DOHH2 (cell line): ENCODE data around the gene GYPB.
"Not testable (repeated sequence)": the region's sequence is repeated elsewhere in the genome, so short reads cannot be mapped to it uniquely, and the experiment has no call there.

Experiments
- H3F3A ChIP-seq: fragments of 200-600 bp; sonication (generic), shearing (Covaris generic); 2 replicates; pipeline ENCODE4 v1.6.0; 2016; ENCODE audit warnings: antibody characterized with exemption, mild to moderate bottlenecking; ENCODE audit not compliant: control insufficient read depth, insufficient read depth
- H3K27ac ChIP-seq: fragments of 200-600 bp; sonication (generic); 2 replicates; pipeline ENCODE4 v1.5.1; 2014; ENCODE audit warnings: low read depth, mild to moderate bottlenecking, low read length, moderate library complexity
- H3K27me3 ChIP-seq: fragments of 200-600 bp; sonication (generic); 2 replicates; pipeline ENCODE4 v1.6.1; 2014; ENCODE audit warnings: mild to moderate bottlenecking, low read length, mixed read lengths; ENCODE audit not compliant: control insufficient read depth
- H3K36me3 ChIP-seq: fragments of 200-600 bp; sonication (generic); 2 replicates; pipeline ENCODE4 v1.6.1; 2014; ENCODE audit warnings: mild to moderate bottlenecking, low read length, moderate library complexity, mixed read lengths; ENCODE audit not compliant: control insufficient read depth
- H3K4me1 ChIP-seq: fragments of 200-600 bp; sonication (generic); 2 replicates; pipeline ENCODE4 v1.6.1; 2014; ENCODE audit warnings: mild to moderate bottlenecking, low read length, mixed read lengths; ENCODE audit not compliant: control insufficient read depth
- H3K4me2 ChIP-seq: fragments of 200-600 bp; sonication (generic); 2 replicates; pipeline ENCODE4 v1.6.0; 2014; ENCODE audit warnings: mild to moderate bottlenecking, low read length, moderate library complexity
- H3K4me3 ChIP-seq: fragments of 200-600 bp; sonication (generic); 2 replicates; pipeline ENCODE4 v1.5.1; 2014; ENCODE audit warnings: mild to moderate bottlenecking, low read length, mixed read lengths
- H3K79me2 ChIP-seq: fragments of 200-600 bp; sonication (generic); 2 replicates; pipeline ENCODE4 v1.6.1; 2014; ENCODE audit warnings: mild to moderate bottlenecking, low read length, mixed read lengths; ENCODE audit not compliant: control insufficient read depth
- H3K9me2 ChIP-seq: fragments of 200-600 bp; sonication (generic); replicated peaks from 2 replicates; pipeline ENCODE4 v1.6.1; 2014; ENCODE audit warnings: mild to moderate bottlenecking, low read length, mixed read lengths; ENCODE audit not compliant: control insufficient read depth
- H3K9me3 ChIP-seq: fragments of 200-600 bp; sonication (generic); 2 replicates; pipeline ENCODE4 v1.6.1; 2014; ENCODE audit warnings: antibody characterized with exemption, low read length, mixed read lengths; ENCODE audit not compliant: control insufficient read depth, insufficient read depth
- H4K20me1 ChIP-seq: fragments of 200-600 bp; sonication (generic); 2 replicates; pipeline ENCODE4 v1.6.0; 2014; ENCODE audit warnings: low read depth, mild to moderate bottlenecking, antibody characterized with exemption, low read length, moderate library complexity; ENCODE audit not compliant: control insufficient read depth, insufficient read depth

The GYPB gene

GRCh38 chr4:144049495-144050424 lies 30.6 kb upstream of the GYPB start:
- not testable (repeated sequence) for H3K4me3 ChIP-seq, H3K4me1 ChIP-seq, H3K27me3 ChIP-seq, H3F3A ChIP-seq, H3K4me2 ChIP-seq, H3K27ac ChIP-seq, H3K9me3 ChIP-seq, H4K20me1 ChIP-seq, H3K36me3 ChIP-seq, H3K79me2 ChIP-seq, H3K9me2 ChIP-seq

DNA sequence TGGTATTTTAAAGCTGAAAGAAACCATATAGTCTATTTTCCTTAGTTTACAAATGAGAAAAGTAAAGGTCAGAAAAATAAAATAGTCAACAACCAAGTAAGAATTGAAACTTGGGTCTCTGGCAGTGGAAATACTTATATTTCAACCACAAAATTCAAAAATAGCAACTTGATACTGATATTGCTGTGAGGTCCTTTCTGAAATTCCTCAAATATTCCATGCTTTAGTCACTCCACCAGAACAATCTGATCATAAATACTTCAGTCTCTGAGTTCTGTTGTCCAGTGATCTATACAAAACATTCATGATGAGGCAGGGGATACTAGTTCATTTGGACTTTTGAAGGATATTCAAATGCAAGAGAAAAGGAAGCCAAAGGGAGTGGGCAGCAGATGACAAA lies 25.8 kb upstream of the GYPB start:
- H3K4me1 ChIP-seq, H3K4me3 ChIP-seq, H3K4me2 ChIP-seq, H3K36me3 ChIP-seq, H3K9me2 ChIP-seq, H4K20me1 ChIP-seq, H3K79me2 ChIP-seq, H3K9me3 ChIP-seq, H3F3A ChIP-seq, H3K27ac ChIP-seq, H3K27me3 ChIP-seq: not testable (repeated sequence)

- H3K4me2 ChIP-seq, H3F3A ChIP-seq, H3K36me3 ChIP-seq, H3K4me3 ChIP-seq, H3K4me1 ChIP-seq, H3K9me3 ChIP-seq, H3K79me2 ChIP-seq, H3K27me3 ChIP-seq, H4K20me1 ChIP-seq, H3K9me2 ChIP-seq, H3K27ac ChIP-seq: not testable (repeated sequence)
Observed at GRCh38 chr4:144032580-144032979, 13.4 kb upstream of the GYPB start.

DNA sequence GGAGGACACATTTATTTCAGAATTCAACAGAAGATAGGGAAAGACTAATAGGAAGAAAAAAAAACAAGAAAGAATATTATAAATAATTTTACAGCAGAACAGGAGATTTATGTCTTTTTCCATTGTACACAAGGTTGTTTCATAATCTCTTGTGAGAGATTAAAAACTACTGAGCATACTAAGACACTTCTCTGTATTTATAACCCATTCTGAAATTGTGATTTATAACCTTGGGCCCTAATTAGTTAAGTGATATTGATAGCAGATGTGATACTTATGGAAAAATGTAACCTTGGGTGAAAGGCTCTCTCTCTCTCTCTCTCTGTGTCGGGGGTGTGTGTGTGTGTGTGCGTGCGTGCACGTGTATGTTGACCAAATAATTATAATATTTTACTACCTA lies 12.7 kb upstream of the GYPB start:
- not testable (repeated sequence) for H3K9me2 ChIP-seq, H3F3A ChIP-seq, H3K79me2 ChIP-seq, H3K4me1 ChIP-seq, H3K4me3 ChIP-seq, H3K9me3 ChIP-seq, H3K27ac ChIP-seq, H3K27me3 ChIP-seq, H4K20me1 ChIP-seq, H3K36me3 ChIP-seq, H3K4me2 ChIP-seq

DNA sequence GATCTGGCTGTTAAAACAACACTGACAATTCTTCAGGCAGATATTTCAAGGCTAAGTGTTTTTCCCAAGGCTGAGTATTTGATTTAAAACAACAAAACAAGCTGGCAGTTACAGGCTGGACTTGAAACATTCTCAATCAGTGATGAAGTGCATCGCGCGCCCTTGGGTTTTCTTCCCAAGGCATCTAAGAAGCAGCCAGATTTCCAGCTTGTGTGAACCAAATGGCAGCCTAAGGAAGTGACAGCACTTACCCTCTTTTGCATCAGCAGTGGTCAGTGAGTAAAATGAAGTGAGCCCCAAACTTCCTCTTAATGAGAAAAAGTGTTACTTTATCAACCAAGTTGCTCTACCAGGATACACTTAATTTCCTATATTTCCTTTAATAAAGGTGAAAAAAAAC lies 12.2 kb upstream of the GYPB start:
- H4K20me1 ChIP-seq, H3K9me3 ChIP-seq, H3K27ac ChIP-seq, H3K4me1 ChIP-seq, H3K4me3 ChIP-seq, H3K79me2 ChIP-seq, H3K36me3 ChIP-seq, H3F3A ChIP-seq, H3K4me2 ChIP-seq, H3K9me2 ChIP-seq, H3K27me3 ChIP-seq: not testable (repeated sequence)

DNA sequence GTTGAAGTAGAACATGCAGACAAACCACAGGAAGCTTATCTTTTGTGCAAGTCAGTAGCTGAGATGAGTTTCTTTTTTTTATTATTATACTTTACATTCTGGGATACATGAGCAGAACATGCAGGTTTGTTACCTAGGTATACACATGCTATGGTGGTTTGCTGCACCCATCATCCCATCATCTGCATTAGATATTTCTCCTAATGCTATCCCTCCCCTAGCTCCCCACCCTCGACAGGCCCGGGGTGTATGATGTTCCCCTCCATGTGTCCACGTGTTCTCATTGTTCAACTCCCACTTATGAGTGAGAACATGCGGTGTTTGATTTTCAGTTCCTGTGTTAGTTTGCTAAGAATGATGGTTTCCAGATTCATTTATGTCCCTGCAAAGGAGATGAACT lies 11.5 kb upstream of the GYPB start:
- H3K4me2 ChIP-seq, H3K27ac ChIP-seq, H3K27me3 ChIP-seq, H3K9me2 ChIP-seq, H3K4me3 ChIP-seq, H3K36me3 ChIP-seq, H4K20me1 ChIP-seq, H3K4me1 ChIP-seq, H3F3A ChIP-seq, H3K9me3 ChIP-seq, H3K79me2 ChIP-seq: not testable (repeated sequence)

- not testable (repeated sequence) for H3K9me3 ChIP-seq, H3K9me2 ChIP-seq, H3K27ac ChIP-seq, H3K4me3 ChIP-seq, H3K36me3 ChIP-seq, H3K27me3 ChIP-seq, H4K20me1 ChIP-seq, H3K4me1 ChIP-seq, H3F3A ChIP-seq, H3K79me2 ChIP-seq, H3K4me2 ChIP-seq
Observed at GRCh38 chr4:144026682-144027081, 7.5 kb upstream of the GYPB start.

DNA sequence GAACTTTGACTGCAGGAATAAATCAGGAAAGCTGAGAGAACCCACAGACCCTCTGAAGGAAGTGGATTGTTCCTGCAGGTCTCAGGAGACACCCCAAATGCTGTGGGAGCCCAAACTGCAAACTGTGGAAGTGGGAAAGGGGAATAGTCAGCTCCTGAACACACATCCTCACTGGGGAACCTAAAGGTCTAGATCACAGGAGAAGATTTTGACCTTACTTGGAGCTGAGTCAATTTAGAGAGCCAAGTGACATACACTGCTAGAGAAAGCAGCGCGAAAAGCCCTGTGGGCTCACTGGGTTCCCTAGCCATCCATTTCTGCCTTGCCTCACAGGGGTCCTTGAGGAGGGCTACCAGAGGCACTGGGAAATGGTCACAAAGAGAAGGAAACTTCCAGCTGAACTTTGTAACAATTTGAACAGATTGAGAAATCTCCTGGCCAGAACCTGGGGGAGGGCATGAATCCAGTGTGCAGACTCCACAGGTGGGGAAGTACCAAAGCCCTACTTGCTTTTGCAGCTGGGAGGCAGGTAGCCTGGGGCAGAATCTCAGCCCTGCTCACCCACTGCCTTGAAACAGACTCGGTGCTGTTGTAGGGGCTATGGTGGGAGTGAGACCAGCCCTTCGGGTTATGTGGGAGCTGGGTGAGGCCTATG lies 5.3 kb upstream of the GYPB start:
- not testable (repeated sequence) for H3K4me1 ChIP-seq, H3K79me2 ChIP-seq, H3K27ac ChIP-seq, H3K9me2 ChIP-seq, H4K20me1 ChIP-seq, H3K4me3 ChIP-seq, H3K36me3 ChIP-seq, H3F3A ChIP-seq, H3K9me3 ChIP-seq, H3K4me2 ChIP-seq, H3K27me3 ChIP-seq
